ENCODE data around the gene EIF2B4. TPM values are rescaled to one million over a fixed set of nuclear protein-coding genes. Genes with fewer than 3 reads are reported as not detected.
A peak's percentile ranks its signal among the peaks of the same experiment; 100 is the strongest.
"Not testable (repeated sequence)": the region's sequence is repeated elsewhere in the genome, so short reads cannot be mapped to it uniquely, and the experiment has no call there.

The EIF2B4 gene
- total RNA-seq, 1 donor from 2014 or later, result 43.3 TPM

DNA sequence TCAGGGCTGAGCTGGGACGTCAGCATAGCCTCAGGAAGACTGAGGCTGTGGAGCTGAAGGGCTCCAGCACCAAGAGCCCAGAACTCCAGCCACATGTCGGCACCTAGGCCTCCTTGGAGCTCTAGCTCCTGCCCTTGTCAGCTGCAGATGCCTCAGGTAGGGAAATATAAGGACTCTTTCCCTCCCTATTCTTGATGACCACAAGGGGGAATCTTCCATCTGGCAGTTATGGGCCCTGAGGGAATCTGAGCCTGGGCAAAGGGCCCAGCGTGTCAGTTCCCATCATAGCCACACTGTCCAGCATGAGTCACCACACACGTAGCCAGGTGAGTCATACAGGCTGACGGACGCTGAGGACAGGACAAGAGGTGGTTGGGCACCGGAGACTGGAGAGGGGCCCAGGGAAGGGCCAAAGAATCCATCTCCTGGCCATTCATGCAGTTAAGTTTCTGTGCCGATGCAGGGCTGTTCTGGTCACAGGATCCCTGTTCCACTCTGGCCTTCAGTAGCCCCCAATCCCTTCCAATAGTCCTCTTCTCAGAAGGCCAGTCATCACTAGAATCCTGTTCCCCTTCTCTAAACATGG is 49.1 kb downstream of the EIF2B4 start:
- no peaks in the 10 kb centered on the region for H3K27me3 ChIP-seq (ENCODE audit: insufficient read depth, low read length)
- Mint-ChIP-seq H3K27ac (ENCODE audit: unreplicated experiment) (peak overlapping the region; percentile 92), H3K4me1 (ENCODE audit: low read depth, unreplicated experiment) (peaks cover 16% of the 10 kb centered on the region), H3K9me3 (ENCODE audit: unreplicated experiment) (no peaks in the 10 kb centered on the region), H3K4me3 (ENCODE audit: unreplicated experiment) (peak overlapping the region; percentile 92), H3K27me3 (ENCODE audit: low read depth, unreplicated experiment) (no peaks in the 10 kb centered on the region), H3K36me3 (ENCODE audit: low read depth, unreplicated experiment) (peaks cover 7% of the 10 kb centered on the region)
- no peaks in the 10 kb centered on the region for H3K9me3 ChIP-seq (ENCODE audit: insufficient read depth, low read depth, low read length)
- H4K20me1 ChIP-seq (ENCODE audit: insufficient read depth, low read length), result peaks cover 15% of the 10 kb centered on the region
- H3K36me3 ChIP-seq (ENCODE audit: insufficient read depth, low read length), result peaks cover 2% of the 10 kb centered on the region
- peak; percentile 97 for DNase-seq (ENCODE audit: low read depth)
- peaks cover 26% of the 10 kb centered on the region for H3K4me1 ChIP-seq (ENCODE audit: insufficient read depth, low read length)
- peak overlapping the region; percentile 96 for H3K27ac ChIP-seq (ENCODE audit: low read depth, low read length)
- H3K4me2 ChIP-seq (ENCODE audit: low read length), result peak overlapping the region; percentile 97
- H2AFZ ChIP-seq (ENCODE audit: low read depth, low read length), result no peak overlapping the region
- H3K4me3 ChIP-seq (ENCODE audit: insufficient read depth, low read depth, low read length), result peak overlapping the region; percentile 94
- peak overlapping the region; percentile 99 for H3K9ac ChIP-seq (ENCODE audit: low read length)
- peaks cover 16% of the 10 kb centered on the region for H3K79me2 ChIP-seq (ENCODE audit: insufficient read depth, low read length)
- peak; percentile 81 for FAIRE-seq
- TF ChIP-seq, protein P1, sequence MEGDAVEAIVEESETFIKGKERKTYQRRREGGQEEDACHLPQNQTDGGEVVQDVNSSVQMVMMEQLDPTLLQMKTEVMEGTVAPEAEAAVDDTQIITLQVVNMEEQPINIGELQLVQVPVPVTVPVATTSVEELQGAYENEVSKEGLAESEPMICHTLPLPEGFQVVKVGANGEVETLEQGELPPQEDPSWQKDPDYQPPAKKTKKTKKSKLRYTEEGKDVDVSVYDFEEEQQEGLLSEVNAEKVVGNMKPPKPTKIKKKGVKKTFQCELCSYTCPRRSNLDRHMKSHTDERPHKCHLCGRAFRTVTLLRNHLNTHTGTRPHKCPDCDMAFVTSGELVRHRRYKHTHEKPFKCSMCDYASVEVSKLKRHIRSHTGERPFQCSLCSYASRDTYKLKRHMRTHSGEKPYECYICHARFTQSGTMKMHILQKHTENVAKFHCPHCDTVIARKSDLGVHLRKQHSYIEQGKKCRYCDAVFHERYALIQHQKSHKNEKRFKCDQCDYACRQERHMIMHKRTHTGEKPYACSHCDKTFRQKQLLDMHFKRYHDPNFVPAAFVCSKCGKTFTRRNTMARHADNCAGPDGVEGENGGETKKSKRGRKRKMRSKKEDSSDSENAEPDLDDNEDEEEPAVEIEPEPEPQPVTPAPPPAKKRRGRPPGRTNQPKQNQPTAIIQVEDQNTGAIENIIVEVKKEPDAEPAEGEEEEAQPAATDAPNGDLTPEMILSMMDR (IDR thresholded peaks at IDR 0.05; ENCODE audit: insufficient read depth, low read depth, low read length), result peak; percentile 59
- no peak for TF ChIP-seq EZH2 (IDR thresholded peaks at IDR 0.05; ENCODE audit: insufficient read depth, low read length)

DNA sequence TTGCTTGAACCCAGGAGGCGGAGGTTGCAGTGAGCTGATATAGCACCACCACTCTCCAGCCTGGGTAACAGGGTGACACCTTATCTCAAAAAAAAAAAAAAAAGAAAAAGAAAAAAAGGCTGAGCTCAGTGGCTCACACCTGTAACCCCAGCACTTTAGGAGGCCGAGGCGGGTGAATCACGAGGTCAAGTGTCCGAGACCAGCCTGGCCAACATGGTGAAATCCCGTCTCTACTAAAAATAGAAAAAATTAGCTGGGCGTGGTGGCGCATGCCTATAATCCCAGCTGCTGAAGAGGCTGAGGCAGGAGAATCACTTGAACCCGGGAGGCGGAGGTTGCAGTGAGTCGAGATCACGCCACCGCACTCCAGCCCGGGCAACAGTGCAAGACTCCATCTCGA is 50.3 kb downstream of the EIF2B4 start:
- not testable (repeated sequence) for H3K9me3 Mint-ChIP-seq (ENCODE audit: unreplicated experiment); H3K27me3 ChIP-seq (ENCODE audit: insufficient read depth, low read length); H3K27me3 Mint-ChIP-seq (ENCODE audit: low read depth, unreplicated experiment); H2AFZ ChIP-seq (ENCODE audit: low read depth, low read length); H3K9ac ChIP-seq (ENCODE audit: low read length); H3K4me3 Mint-ChIP-seq (ENCODE audit: unreplicated experiment); FAIRE-seq; H3K36me3 Mint-ChIP-seq (ENCODE audit: low read depth, unreplicated experiment); H3K36me3 ChIP-seq (ENCODE audit: insufficient read depth, low read length); H3K4me3 ChIP-seq (ENCODE audit: insufficient read depth, low read depth, low read length); H3K4me2 ChIP-seq (ENCODE audit: low read length); H3K27ac Mint-ChIP-seq (ENCODE audit: unreplicated experiment); DNase-seq (ENCODE audit: low read depth); H3K9me3 ChIP-seq (ENCODE audit: insufficient read depth, low read depth, low read length); H3K27ac ChIP-seq (ENCODE audit: low read depth, low read length)
- peaks cover 21% of the 10 kb centered on the region for H4K20me1 ChIP-seq (ENCODE audit: insufficient read depth, low read length)
- H3K4me1 ChIP-seq (ENCODE audit: insufficient read depth, low read length), result peaks cover 26% of the 10 kb centered on the region
- peaks cover 16% of the 10 kb centered on the region for H3K4me1 Mint-ChIP-seq (ENCODE audit: low read depth, unreplicated experiment)
- H3K79me2 ChIP-seq (ENCODE audit: insufficient read depth, low read length), result peaks cover 16% of the 10 kb centered on the region

DNA sequence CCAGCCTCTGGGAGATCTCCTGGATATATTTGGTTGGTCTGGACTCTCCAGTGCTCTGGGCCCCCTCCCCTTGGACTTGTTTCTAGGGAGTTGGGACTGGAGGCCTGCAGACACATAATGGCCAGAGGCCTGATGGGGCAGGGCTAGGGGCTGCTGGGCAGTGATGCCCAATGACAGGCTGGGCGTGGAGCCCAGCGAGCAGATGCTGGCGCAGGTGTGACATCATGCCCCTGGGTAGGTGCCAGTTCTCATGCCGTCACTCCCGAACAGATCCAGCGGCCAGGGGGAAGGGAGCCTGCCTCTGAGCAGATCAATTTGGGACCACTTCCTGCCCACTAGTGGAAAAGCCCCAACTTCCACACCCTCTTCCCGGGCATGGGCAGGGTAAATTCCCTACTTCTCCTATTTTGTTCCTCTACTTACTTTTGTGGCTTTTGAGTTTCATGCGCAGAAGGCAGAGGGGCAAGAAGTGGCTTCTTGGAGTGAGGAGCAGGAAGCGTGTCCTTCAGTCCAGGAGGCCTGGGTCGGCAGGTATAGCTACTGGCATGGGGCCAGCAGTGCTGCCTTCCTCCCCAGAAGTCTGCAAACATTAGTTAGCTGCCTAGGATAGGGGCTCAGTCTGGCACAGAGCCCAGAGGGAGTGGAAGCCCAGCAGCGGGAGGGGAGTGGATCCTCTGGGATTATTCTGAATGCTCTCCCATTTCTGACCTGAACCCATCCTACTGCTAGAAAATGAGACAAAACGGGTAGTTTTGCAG is 53.3 kb downstream of the EIF2B4 start:
- H3K27ac Mint-ChIP-seq (ENCODE audit: unreplicated experiment), result no peak overlapping the region
- Histone ChIP-seq H4K20me1 (ENCODE audit: insufficient read depth, low read length) (peaks cover 33% of the 10 kb centered on the region), H3K4me2 (ENCODE audit: low read length) (no peak overlapping the region), H3K27ac (ENCODE audit: low read depth, low read length) (no peak overlapping the region), H3K9ac (ENCODE audit: low read length) (no peak overlapping the region), H2AFZ (ENCODE audit: low read depth, low read length) (no peak overlapping the region), H3K79me2 (ENCODE audit: insufficient read depth, low read length) (peaks cover 5% of the 10 kb centered on the region), H3K4me3 (ENCODE audit: insufficient read depth, low read depth, low read length) (no peak overlapping the region), H3K4me1 (ENCODE audit: insufficient read depth, low read length) (peaks cover 15% of the 10 kb centered on the region), H3K36me3 (ENCODE audit: insufficient read depth, low read length) (no peaks in the 10 kb centered on the region), H3K27me3 (ENCODE audit: insufficient read depth, low read length) (no peaks in the 10 kb centered on the region), H3K9me3 (ENCODE audit: insufficient read depth, low read depth, low read length) (no peaks in the 10 kb centered on the region)
- H3K4me3 Mint-ChIP-seq (ENCODE audit: unreplicated experiment), result no peak overlapping the region
- H3K27me3 Mint-ChIP-seq (ENCODE audit: low read depth, unreplicated experiment), result no peaks in the 10 kb centered on the region
- TF ChIP-seq, protein P1 (IDR thresholded peaks at IDR 0.05; ENCODE audit: insufficient read depth, low read depth, low read length), result no peak
- no peak for TF ChIP-seq EZH2 (IDR thresholded peaks at IDR 0.05; ENCODE audit: insufficient read depth, low read length)
- no peak for DNase-seq (ENCODE audit: low read depth)
- peaks cover 10% of the 10 kb centered on the region for H3K36me3 Mint-ChIP-seq (ENCODE audit: low read depth, unreplicated experiment)
- no peaks in the 10 kb centered on the region for H3K9me3 Mint-ChIP-seq (ENCODE audit: unreplicated experiment)
- FAIRE-seq, result no peak
- peaks cover 12% of the 10 kb centered on the region for H3K4me1 Mint-ChIP-seq (ENCODE audit: low read depth, unreplicated experiment)
